ENCODE measurements around the gene CCP110.

CCP110 gene

GRCh38 chr16:19523559-19524355, at the start of gene CCP110:
Gene CCP110 (plus strand): TSS chr16:19523942. CDS start chr16:19527882, 3,940 bp downstream.
- peak; percentile 92 for DNase-seq (ENCODE audit: low read depth)
- H3K4me3 ChIP-seq (ENCODE audit: low read depth, low read length) = peak within 1 kb of the TSS; percentile 96
- no peak for TF ChIP-seq CTCF (IDR thresholded peaks at IDR 0.05; ENCODE audit: control insufficient read depth, extremely low read depth, insufficient read depth)

GRCh38 chr16:19474617-19475016, 49.1 kb upstream of the CCP110 start:
- TF ChIP-seq CTCF (IDR thresholded peaks at IDR 0.05; ENCODE audit: control insufficient read depth, extremely low read depth, insufficient read depth) = no peak
- no peak overlapping the region for H3K4me3 ChIP-seq (ENCODE audit: low read depth, low read length)
- no peak for DNase-seq (ENCODE audit: low read depth)

- H3K4me3 ChIP-seq (ENCODE audit: low read depth, low read length) = no peak overlapping the region
- DNase-seq (ENCODE audit: low read depth) = no peak
- TF ChIP-seq CTCF (IDR thresholded peaks at IDR 0.05; ENCODE audit: control insufficient read depth, extremely low read depth, insufficient read depth) = no peak
Measured at GRCh38 chr16:19478505-19478904, 45.2 kb upstream of the CCP110 start.

GRCh38 chr16:19479302-19479721, 44.4 kb upstream of the CCP110 start:
- no peak for TF ChIP-seq CTCF (IDR thresholded peaks at IDR 0.05; ENCODE audit: control insufficient read depth, extremely low read depth, insufficient read depth)
- DNase-seq (ENCODE audit: low read depth) = no peak
- no peak overlapping the region for H3K4me3 ChIP-seq (ENCODE audit: low read depth, low read length)

- TF ChIP-seq CTCF (IDR thresholded peaks at IDR 0.05; ENCODE audit: control insufficient read depth, extremely low read depth, insufficient read depth) = no peak
- H3K4me3 ChIP-seq (ENCODE audit: low read depth, low read length) = no peak overlapping the region
- DNase-seq (ENCODE audit: low read depth) = no peak
Measured at GRCh38 chr16:19481296-19481695, 42.4 kb upstream of the CCP110 start.

- no peak for TF ChIP-seq CTCF (IDR thresholded peaks at IDR 0.05; ENCODE audit: control insufficient read depth, extremely low read depth, insufficient read depth)
- no peak overlapping the region for H3K4me3 ChIP-seq (ENCODE audit: low read depth, low read length)
- no peak for DNase-seq (ENCODE audit: low read depth)
Measured at GRCh38 chr16:19481769-19482168, 42.0 kb upstream of the CCP110 start.

- no peak for TF ChIP-seq CTCF (IDR thresholded peaks at IDR 0.05; ENCODE audit: control insufficient read depth, extremely low read depth, insufficient read depth)
- no peak for DNase-seq (ENCODE audit: low read depth)
- no peak overlapping the region for H3K4me3 ChIP-seq (ENCODE audit: low read depth, low read length)
Measured at GRCh38 chr16:19482291-19482690, 41.5 kb upstream of the CCP110 start.
